HG03175 (cell line): ENCODE measurements around the gene RAB3C.
A peak's percentile ranks its signal among the peaks of the same experiment; 100 is the strongest.

Experiments used
- ATAC-seq: cut with Tn5 transposase; IDR thresholded peaks from one replicate; pipeline ENCODE4 v1.9.1; 2021; ENCODE audit warnings: mild to moderate bottlenecking, moderate library complexity; ENCODE audit not compliant: unreplicated experiment

RAB3C gene

DNA sequence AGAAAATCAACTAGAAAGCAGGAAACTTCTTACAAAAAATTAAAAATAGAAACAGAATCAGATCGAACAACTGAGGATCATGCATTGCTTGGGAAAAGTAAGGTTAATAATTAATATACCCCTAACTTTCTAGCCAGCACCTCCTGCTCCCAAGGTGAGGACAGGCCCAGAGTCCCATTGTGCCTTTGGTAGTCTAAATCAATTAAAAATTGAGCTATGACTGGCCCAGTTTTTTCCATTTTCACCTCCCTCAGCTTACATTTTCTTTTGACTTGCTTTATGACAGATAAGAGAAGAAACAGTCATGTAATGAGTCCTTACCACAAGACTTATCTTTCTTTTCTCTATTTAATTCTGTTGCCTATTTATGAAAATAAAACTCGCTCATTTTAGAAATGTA is 182.2 kb downstream of the RAB3C start:
- ATAC-seq: no peak

DNA sequence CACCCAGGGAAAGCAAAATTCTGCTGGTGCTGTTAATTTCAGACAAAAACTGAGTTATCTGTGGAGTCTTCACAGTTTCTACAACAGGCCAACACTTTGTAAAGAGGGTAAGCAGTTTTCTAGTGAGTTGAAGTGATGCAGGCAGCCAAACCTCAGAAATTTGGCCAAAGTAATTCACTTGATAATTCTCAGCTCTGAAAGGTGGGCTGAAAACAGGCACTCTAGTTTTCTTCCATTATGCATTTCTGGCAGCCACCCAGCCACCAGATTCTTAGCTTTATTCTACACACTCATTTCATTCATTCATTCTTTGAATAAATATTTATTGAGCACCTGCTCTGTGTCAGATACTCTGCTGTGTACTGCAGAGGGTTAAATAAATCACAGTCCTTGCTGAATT is 184.2 kb downstream of the RAB3C start:
- no peak for ATAC-seq

DNA sequence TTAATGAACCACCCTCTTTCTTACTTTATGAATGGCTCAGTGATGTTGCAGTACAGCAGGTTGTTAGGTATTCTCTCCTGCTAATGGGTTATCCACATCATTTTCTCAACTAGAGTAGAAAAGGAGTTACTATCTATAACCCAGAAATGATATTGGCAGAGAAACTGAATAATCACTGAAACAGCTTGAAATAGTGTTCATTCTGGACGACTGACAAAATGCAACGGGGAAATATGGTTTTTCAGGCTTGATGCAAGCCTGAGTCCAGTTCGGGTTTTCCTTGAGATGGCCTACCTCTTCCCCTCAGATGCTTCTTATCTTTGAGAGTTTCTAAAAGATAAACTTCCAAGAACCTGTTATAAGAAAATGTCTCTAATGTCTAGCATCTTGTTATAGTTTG is 187.3 kb downstream of the RAB3C start:
- no peak for ATAC-seq

- ATAC-seq: no peak
Observed at GRCh38 chr5:58771796-58772195, 188.9 kb downstream of the RAB3C start.

DNA sequence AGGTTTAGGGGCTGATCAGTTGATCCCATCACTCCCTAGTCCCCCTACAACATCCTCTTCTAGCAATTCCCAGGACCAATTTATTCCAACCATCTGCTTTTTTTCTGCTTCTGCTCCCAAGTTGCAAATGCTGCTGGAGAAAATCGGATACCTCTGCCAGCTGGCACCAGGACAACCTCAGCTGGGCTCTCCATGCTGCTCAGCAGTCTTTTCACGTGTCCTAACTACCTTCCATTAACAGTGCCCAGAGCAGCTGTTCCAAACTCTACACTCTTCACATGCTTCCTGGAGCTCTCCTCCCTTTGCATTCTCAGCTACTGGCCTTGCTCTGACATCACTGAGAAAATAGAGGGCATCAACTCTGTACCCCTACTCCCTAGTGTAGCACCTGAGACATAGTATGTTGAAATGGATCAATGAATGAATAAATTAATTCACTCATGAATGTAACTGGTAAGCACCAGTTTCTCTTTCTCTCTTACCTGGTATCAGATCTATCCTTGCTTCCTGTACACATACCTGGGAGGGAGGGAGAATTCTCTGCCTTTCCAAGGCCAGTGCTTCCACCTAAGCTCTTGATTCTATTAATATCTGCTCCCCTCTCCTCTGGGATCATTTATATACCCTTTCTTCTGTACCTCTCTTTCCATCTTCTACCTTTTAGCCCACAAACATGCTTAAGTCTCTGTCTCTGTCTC is 191.0 kb downstream of the RAB3C start:
- ATAC-seq: no peak

DNA sequence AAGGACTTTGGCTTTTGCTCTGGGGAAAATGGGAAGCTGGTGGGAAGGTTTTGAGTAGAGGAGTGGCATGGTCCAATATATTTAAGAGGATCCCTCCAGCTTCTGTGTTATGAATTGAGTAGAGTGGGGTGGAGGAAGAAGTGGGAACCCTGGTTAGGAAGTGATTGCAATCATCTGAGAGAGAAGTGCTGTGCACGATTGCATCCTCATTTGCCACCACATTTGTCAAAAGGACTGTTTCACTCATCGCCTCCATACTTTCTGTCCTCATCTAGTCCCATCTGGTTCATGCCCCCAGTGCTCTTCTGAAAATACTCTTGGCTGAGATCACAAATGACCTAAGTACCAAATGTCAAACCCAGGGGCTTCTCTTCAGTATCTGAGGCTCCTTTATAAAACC is 192.1 kb downstream of the RAB3C start:
- no peak for ATAC-seq

- peak; percentile 89 for ATAC-seq
Observed at GRCh38 chr5:58775701-58776262, 192.9 kb downstream of the RAB3C start.

- no peak for ATAC-seq
Observed at GRCh38 chr5:58776559-58776958, 193.7 kb downstream of the RAB3C start.

DNA sequence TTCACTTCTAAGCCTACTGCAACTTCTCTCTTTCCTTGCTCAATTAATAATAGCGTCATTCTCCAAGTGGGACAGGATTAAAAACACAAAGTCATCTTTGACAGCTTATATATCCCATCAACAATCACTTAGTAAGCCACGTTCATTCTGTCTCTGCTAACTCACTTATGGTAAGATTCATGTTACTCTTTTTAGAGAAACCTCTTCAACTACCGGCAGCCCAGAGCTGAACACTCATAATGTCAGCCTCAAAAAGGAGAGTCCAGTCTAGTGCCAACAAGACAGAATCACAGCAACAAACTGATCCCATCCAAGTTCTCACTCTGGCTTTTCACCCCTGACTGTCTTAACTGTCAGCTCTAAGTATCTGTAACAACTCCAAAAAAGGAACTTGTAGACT is 196.0 kb downstream of the RAB3C start:
- no peak for ATAC-seq

GRCh38 chr5:58786035-58786434 is 203.2 kb downstream of the RAB3C start:
- ATAC-seq: peak; percentile 86

DNA sequence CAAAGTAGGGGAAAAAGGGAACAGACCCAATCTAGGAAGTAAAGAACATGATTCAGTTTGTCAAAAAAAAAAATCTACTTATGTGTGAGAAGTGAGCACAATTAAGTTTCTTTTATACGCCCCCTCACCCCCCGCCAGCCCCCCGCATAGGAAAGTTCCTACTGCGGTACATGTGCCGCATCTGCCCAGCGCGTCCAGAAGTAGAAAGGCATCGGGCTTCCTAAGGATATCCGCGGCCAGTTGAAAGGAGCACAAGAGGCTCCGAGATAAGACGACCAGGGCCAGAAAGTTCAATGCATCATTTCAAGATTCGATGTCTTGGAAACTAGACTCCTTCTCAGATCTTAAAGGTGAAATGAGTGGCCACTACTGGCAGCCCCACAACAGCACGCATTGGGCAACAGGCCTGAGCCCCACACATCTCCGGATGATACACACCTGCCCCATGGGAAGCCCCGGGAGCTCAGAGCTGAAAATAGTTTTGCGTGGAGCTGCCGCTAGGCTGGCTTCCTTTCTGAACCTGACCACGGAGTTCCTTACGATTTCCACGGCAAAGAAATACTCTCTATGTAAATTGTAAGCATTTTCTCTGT is 203.9 kb downstream of the RAB3C start:
- peak; percentile 39 for ATAC-seq

DNA sequence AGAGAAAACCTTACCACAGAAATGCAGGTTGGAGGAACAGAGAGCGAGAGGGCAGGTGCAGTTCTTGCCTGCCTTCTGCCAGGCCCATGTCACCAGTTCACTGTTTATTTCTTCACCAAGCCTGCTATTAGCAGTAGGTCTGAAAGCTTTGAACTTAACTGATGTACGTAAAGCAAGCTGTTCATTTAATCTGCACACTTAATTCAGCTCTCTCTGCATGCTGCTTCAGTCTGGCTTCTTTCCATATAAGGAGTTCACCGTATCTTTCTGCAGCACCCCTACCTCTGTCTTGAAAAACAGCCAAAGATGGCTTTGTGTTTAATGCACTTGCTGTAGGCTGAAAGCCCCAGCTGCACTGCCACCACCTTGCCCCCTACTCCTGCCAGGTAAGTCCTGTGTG is 205.1 kb downstream of the RAB3C start:
- ATAC-seq: no peak

DNA sequence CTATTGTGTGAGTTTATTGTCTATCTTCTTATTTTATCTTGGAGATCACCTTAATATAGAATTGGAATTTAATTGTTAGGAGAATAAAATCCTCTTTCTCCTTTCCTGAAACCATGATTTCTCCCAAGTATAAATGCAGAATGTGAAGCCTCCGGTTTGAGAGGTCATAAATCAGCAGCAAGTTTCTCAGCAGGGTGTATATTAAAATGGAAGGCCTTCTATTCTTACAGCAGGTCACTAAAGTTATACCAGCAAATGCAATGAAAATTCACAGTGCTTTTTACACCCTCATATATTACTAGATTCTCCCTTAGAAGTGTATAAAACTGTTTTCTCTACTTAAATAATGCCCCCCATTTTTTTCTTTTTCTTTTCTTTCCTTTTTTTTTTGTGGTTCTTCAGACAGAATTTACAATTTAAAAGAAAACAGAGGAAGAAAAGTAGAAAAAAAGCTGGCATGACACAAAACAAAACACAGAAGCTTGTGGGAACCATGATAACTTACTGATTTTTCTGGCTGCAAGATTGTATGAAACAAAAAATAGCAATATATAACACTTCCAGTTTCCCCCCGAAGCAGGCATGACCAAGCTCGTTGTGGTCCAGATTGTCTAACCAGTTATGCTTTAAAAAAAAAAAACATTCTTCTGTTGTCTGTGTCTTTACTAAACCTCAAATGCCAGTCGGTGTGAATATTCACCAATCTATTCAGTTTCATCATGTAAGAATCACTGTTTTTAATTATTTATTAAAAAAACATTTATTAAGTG is 211.2 kb downstream of the RAB3C start:
- ATAC-seq: peak; percentile 47

DNA sequence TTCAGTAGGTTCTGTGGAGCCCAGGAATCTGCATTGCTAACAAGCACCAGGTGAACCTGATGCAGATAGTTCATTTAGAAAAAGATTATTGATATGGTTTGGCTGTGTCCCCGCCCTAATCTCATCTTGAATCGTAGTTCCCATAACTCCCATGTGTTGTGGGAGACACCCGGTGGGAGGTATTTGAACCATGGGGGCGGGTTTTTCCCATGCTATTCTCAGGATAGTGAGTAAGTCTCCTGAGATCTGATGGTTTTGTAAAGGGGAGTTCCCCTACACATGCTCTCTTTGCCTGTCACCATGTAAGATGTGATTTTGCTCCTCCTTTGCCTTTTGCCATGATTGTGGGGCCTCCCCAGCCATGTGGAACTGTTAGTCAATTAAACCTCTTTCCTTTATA is 212.0 kb downstream of the RAB3C start:
- no peak for ATAC-seq

GRCh38 chr5:58795327-58795726 is 212.5 kb downstream of the RAB3C start:
- no peak for ATAC-seq

DNA sequence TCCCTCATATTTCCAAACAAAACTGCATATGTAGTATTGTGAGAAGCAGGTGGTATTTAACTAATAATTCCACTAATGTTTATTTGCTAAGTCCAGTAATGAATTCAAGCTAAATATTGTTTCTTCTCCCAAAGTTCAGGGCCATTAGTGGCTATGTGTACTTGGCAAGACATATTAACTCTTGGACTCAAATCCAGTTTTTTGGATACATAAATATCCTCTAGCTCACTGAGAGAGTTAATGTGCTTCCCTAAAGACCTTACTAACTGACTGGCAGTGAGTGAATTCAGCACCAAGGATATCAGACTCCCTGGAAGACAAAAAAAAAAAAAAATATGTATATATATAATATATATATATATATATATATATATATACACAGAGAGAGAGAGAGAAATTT is 214.1 kb downstream of the RAB3C start:
- ATAC-seq: no peak

DNA sequence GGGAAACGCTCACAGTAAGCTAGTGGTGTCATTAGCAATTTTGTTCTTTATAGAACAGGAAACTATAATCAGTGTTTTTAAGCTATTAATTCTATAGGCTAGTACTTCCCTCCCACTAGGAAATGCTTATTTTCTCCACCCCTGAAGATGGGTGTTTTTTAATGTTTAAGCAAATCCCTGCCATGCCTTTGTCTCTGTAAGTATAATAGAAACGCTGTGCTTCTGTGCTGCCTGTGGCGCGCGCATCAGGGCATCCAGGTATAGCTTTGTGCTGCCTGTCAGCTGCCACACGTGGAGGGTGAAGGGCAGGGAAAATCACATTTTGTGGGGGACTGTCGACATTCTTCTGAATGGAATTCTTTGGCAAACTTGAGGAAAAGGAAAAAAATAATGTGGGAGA is 217.5 kb downstream of the RAB3C start:
- no peak for ATAC-seq

- no peak for ATAC-seq
Observed at GRCh38 chr5:58800861-58801540, 218.1 kb downstream of the RAB3C start.

DNA sequence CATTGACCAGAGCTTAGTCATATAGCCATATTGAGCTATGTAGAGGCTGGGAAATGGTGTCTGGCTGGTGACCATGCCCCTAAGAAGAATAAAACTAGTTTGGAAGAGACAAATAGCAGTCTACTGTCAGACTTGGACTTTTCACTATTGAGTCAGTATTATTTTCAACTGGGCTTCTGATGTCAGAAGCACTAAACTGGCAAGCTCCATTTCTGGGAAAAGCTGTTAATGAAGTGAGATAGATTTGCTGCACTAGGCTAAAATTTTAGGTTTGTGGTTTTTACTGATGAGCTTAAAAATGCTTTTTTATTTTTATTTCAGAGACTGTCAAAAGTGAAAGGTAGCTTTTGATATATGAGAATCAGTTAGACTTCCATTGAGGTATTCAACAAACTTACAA is 220.2 kb downstream of the RAB3C start:
- ATAC-seq: no peak

- no peak for ATAC-seq
Observed at GRCh38 chr5:58804291-58804690, 221.4 kb downstream of the RAB3C start.

DNA sequence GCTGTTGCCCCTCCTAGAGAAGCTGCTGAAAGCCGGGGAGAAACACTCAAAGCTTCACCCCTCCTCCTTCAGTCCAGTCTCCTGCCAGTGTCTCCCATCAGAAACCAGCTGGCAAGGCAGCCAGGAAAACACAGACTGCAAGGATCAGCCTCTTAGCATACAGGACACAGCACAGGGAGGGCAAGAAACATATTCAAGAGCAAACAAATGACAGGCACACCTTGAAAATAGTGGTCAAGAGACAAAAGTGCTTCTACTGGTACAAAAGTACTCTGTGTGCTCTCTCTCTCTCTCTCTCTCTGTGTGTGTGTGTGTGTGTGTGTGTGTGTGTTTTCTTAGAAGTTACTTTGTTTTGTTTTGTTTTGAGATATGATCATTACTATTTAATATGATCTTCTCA is 227.2 kb downstream of the RAB3C start:
- ATAC-seq: no peak
